ENCODE measurements around the gene MRTFA. TPM values are rescaled to one million over a fixed set of nuclear protein-coding genes. Genes with fewer than 3 reads are reported as not detected.

Gene MRTFA
- total RNA-seq, 2 experiments from 2014 or later, result 47.7 to 66.9 TPM

- intact Hi-C loops (cut with micrococcal nuclease; ENCODE audit: unreplicated experiment), result no loop called here
- CTCF ChIA-PET (ENCODE audit: unreplicated experiment), result no interaction called here
- no peak for TF ChIP-seq EZH2phosphoT487 (IDR thresholded peaks at IDR 0.05; ENCODE audit: borderline replicate concordance, low read depth, low read length)
- TF ChIP-seq, protein P1, sequence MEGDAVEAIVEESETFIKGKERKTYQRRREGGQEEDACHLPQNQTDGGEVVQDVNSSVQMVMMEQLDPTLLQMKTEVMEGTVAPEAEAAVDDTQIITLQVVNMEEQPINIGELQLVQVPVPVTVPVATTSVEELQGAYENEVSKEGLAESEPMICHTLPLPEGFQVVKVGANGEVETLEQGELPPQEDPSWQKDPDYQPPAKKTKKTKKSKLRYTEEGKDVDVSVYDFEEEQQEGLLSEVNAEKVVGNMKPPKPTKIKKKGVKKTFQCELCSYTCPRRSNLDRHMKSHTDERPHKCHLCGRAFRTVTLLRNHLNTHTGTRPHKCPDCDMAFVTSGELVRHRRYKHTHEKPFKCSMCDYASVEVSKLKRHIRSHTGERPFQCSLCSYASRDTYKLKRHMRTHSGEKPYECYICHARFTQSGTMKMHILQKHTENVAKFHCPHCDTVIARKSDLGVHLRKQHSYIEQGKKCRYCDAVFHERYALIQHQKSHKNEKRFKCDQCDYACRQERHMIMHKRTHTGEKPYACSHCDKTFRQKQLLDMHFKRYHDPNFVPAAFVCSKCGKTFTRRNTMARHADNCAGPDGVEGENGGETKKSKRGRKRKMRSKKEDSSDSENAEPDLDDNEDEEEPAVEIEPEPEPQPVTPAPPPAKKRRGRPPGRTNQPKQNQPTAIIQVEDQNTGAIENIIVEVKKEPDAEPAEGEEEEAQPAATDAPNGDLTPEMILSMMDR (conservative IDR thresholded peaks at IDR 0.05; ENCODE audit: low read length), result no peak
- no peak for DNase-seq (ENCODE audit: low spot score)
- no peaks in the 10 kb centered on the region for H3K9me3 ChIP-seq (ENCODE audit: low read length)
- H3K79me2 ChIP-seq (ENCODE audit: insufficient read depth, low read depth, low read length), result peaks cover 14% of the 10 kb centered on the region; the same call in 1 of the 2 replicates
- no peak overlapping the region for H3K27ac ChIP-seq (ENCODE audit: low read depth, low read length, poor library complexity, severe bottlenecking)
- H4K20me1 ChIP-seq (ENCODE audit: insufficient read depth, low read length), result no peaks in the 10 kb centered on the region; the same call in 1 of the 2 replicates
- no peak overlapping the region for H3K4me3 ChIP-seq (ENCODE audit: low read depth, low read length, poor library complexity, severe bottlenecking)
- POLR2A ChIA-PET, result no interaction called here
- no peaks in the 10 kb centered on the region for H3K9me2 ChIP-seq (ENCODE audit: insufficient read depth, low read length)
- H3K4me1 ChIP-seq (ENCODE audit: insufficient read depth, low read length, poor library complexity, severe bottlenecking), result peaks cover 34% of the 10 kb centered on the region
- H3K4me2 ChIP-seq (ENCODE audit: low read length), result no peak overlapping the region
- no TSS peak for BruUV-seq (replicated peaks)
- H2AFZ ChIP-seq (ENCODE audit: low read length), result no peak overlapping the region
- H3K36me3 ChIP-seq (ENCODE audit: insufficient read depth, low read length), result no peaks in the 10 kb centered on the region; the same call in 1 of the 2 replicates
Measured at GRCh38 chr22:40519284-40519947, 117.1 kb downstream of the MRTFA start.

DNA sequence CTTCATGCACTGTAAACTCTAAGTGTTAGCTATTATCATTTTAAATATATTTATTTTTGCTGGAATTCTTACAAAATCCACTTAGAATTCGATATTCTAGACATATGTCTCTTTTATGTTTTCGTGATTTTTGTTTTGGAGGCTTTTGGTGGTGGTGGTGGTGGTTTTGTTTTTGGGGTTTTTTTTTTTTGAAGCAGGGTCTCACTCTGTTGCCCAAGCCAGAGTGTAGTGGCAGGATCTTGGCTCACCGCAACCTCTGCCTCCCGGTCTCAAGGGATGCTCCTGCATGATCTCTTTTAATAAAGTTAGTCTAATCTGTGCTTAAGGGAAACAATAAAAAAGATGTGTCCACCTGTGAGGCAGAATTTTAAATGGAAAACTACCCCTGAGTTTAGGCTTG, 117.7 kb downstream of the MRTFA start:
- DNase-seq (ENCODE audit: low spot score), result no peak
- CTCF ChIA-PET (ENCODE audit: unreplicated experiment), result no interaction called here
- Histone ChIP-seq H4K20me1 (ENCODE audit: insufficient read depth, low read length) (no peaks in the 10 kb centered on the region; the same call in 1 of the 2 replicates), H3K79me2 (ENCODE audit: insufficient read depth, low read depth, low read length) (peaks cover 8% of the 10 kb centered on the region; the same call in 1 of the 2 replicates), H3K36me3 (ENCODE audit: insufficient read depth, low read length) (no peaks in the 10 kb centered on the region; the same call in 1 of the 2 replicates), H3K9me3 (ENCODE audit: low read length) (no peaks in the 10 kb centered on the region), H2AFZ (ENCODE audit: low read length) (no peak overlapping the region), H3K4me1 (ENCODE audit: insufficient read depth, low read length, poor library complexity, severe bottlenecking) (peaks cover 30% of the 10 kb centered on the region), H3K27ac (ENCODE audit: low read depth, low read length, poor library complexity, severe bottlenecking) (no peak overlapping the region), H3K9me2 (ENCODE audit: insufficient read depth, low read length) (no peaks in the 10 kb centered on the region), H3K4me3 (ENCODE audit: low read depth, low read length, poor library complexity, severe bottlenecking) (no peak overlapping the region), H3K4me2 (ENCODE audit: low read length) (no peak overlapping the region)
- no peak for TF ChIP-seq EZH2phosphoT487 (IDR thresholded peaks at IDR 0.05; ENCODE audit: borderline replicate concordance, low read depth, low read length)
- TF ChIP-seq, protein P1 (conservative IDR thresholded peaks at IDR 0.05; ENCODE audit: low read length), result no peak
- POLR2A ChIA-PET, result interaction anchor here (0.7 kb wide), 1 partner anchor 873 kb away, joined by 3 read pairs; no protein-coding TSS in a partner anchor
- intact Hi-C loops (cut with micrococcal nuclease; ENCODE audit: unreplicated experiment), result no loop called here
- TSS peak; percentile 17 for BruUV-seq (replicated peaks)

DNA sequence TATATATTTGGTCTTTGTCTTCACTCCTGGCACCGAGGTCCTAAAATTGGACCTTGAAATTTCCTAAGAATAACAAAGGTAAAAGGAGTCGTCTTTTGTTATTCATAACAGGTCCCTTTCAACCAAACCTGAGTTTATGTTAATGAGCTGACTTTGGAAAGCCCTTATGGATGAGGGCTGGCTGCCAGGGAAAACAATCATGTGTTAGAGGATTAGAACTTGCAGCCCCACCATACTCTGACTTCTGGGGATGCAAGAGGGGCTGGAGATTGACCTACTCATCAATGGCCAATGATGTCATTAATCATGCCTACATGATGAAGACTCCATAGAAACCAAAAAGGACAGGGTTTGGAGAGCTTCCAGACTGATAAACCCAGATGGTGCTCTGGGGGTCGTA, 118.9 kb downstream of the MRTFA start:
- no peak overlapping the region for H3K4me3 ChIP-seq (ENCODE audit: low read depth, low read length, poor library complexity, severe bottlenecking)
- TF ChIP-seq, protein P1 (conservative IDR thresholded peaks at IDR 0.05; ENCODE audit: low read length), result no peak
- TF ChIP-seq EZH2phosphoT487 (IDR thresholded peaks at IDR 0.05; ENCODE audit: borderline replicate concordance, low read depth, low read length), result no peak
- DNase-seq (ENCODE audit: low spot score), result no peak
- intact Hi-C loops (cut with micrococcal nuclease; ENCODE audit: unreplicated experiment), result no loop called here
- H3K36me3 ChIP-seq (ENCODE audit: insufficient read depth, low read length), result no peaks in the 10 kb centered on the region; the same call in 1 of the 2 replicates
- ChIA-PET POLR2A (interaction anchor here (0.5 to 1.3 kb wide), 2 partner anchors 9 to 209 kb away, joined by 5 to 6 read pairs; no protein-coding TSS in a partner anchor), CTCF (ENCODE audit: unreplicated experiment) (interaction anchor here (0.6 kb wide), 1 partner anchor 13 kb away, joined by 3 read pairs; no protein-coding TSS in a partner anchor)
- no peaks in the 10 kb centered on the region; the same call in 1 of the 2 replicates for H3K79me2 ChIP-seq (ENCODE audit: insufficient read depth, low read depth, low read length)
- H3K9me2 ChIP-seq (ENCODE audit: insufficient read depth, low read length), result no peaks in the 10 kb centered on the region
- no peaks in the 10 kb centered on the region for H3K9me3 ChIP-seq (ENCODE audit: low read length)
- H3K27ac ChIP-seq (ENCODE audit: low read depth, low read length, poor library complexity, severe bottlenecking), result no peak overlapping the region
- no peak overlapping the region for H2AFZ ChIP-seq (ENCODE audit: low read length)
- no TSS peak for BruUV-seq (replicated peaks)
- no peak overlapping the region for H3K4me2 ChIP-seq (ENCODE audit: low read length)
- no peaks in the 10 kb centered on the region; the same call in 1 of the 2 replicates for H4K20me1 ChIP-seq (ENCODE audit: insufficient read depth, low read length)
- peaks cover 30% of the 10 kb centered on the region for H3K4me1 ChIP-seq (ENCODE audit: insufficient read depth, low read length, poor library complexity, severe bottlenecking)
